Bronchial epithelial cell (primary cell): ENCODE measurements around the gene FSTL1. TPM values are rescaled to one million over a fixed set of nuclear protein-coding genes. Genes with fewer than 3 reads are reported as not detected.

Experiments used
- DNase-seq: peaks from one replicate; pipeline ENCODE4 v3.0.0-alpha.2; 2010; ENCODE audit warnings: low read depth
- FAIRE-seq: peaks from 2 replicates; lab custom pipeline; 2011; peaks lifted over from hg19 to GRCh38; lab: Jason Lieb, UNC
- H3K27me3 ChIP-seq: 2 replicates; pipeline ENCODE4 v1.5.1; 2011; ENCODE audit warnings: low read length; ENCODE audit not compliant: control insufficient read depth, insufficient read depth
- H3K36me3 ChIP-seq: 2 replicates; pipeline ENCODE4 v1.5.1; 2011; ENCODE audit warnings: low read length; ENCODE audit not compliant: control insufficient read depth, insufficient read depth
- H3K4me3 ChIP-seq: 2 replicates; pipeline ENCODE4 v1.5.1; 2011; ENCODE audit warnings: mild to moderate bottlenecking, low read depth, low read length, control low read depth
- total RNA-seq: library from RNA; depleted of rRNA; stranded (reverse); fragments of >200 nt; gene quantifications from 2 replicates; pipeline ENCODE4 v1.2.1, GENCODE V29; 2014
- TF ChIP-seq, protein P1 (sequence below): IDR thresholded peaks from 2 replicates; pipeline ENCODE4 v1.5.1; 2011; ENCODE audit warnings: mild to moderate bottlenecking, moderate library complexity, low read length, control low read depth, inconsistent platforms; ENCODE audit not compliant: insufficient read depth, severe bottlenecking

FSTL1 gene
- total RNA-seq, 1 donor from 2014 or later: 45.3 TPM

DNA sequence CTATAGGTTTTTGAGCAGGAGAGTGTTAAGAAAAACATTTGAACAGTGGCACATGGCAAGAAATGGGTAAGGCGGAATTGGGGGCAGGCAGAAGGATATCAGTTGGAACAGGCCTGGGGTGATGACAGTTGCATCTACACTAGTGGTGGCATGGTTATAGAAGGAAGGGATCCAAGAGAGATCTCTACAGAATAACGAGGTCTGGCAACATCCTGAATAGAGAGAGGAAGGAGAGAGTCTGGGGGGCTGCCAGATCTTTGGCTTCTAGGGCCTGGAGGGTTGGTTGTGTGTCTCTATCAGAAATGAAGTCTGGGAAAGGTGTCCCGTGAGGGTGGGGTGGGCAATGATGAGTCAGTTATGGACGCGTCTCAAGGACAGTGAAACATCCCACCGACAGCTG, 26.3 kb downstream of the FSTL1 start:
- Histone ChIP-seq H3K27me3 (no peaks in the 10 kb centered on the region), H3K36me3 (peaks cover 2% of the 10 kb centered on the region), H3K4me3 (no peak overlapping the region)
- no peak for DNase-seq
- TF ChIP-seq, protein P1, sequence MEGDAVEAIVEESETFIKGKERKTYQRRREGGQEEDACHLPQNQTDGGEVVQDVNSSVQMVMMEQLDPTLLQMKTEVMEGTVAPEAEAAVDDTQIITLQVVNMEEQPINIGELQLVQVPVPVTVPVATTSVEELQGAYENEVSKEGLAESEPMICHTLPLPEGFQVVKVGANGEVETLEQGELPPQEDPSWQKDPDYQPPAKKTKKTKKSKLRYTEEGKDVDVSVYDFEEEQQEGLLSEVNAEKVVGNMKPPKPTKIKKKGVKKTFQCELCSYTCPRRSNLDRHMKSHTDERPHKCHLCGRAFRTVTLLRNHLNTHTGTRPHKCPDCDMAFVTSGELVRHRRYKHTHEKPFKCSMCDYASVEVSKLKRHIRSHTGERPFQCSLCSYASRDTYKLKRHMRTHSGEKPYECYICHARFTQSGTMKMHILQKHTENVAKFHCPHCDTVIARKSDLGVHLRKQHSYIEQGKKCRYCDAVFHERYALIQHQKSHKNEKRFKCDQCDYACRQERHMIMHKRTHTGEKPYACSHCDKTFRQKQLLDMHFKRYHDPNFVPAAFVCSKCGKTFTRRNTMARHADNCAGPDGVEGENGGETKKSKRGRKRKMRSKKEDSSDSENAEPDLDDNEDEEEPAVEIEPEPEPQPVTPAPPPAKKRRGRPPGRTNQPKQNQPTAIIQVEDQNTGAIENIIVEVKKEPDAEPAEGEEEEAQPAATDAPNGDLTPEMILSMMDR: no peak
- no peak for FAIRE-seq

DNA sequence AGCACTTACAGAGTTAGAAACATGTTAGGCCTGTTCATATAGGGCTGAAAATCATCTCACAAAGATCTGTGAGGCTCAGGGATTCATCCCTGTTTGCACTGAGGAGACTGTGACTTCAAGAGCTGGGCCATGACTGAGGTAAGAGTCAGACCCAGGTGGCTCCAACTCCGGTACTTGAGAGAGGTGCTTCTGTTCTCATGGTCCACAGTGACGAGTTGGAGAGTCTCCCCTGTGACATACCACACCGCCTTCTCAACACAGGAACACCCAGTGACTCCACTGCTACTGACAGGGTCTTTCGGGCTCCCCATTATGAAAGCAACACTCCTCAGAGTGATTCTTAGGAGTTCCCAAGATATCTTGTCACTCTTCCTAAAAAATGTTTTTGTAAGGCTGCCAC, 27.4 kb downstream of the FSTL1 start:
- TF ChIP-seq, protein P1: no peak
- Histone ChIP-seq H3K27me3 (no peaks in the 10 kb centered on the region), H3K36me3 (peaks cover 2% of the 10 kb centered on the region), H3K4me3 (no peak overlapping the region)
- DNase-seq: no peak
- peak; percentile 18 for FAIRE-seq

DNA sequence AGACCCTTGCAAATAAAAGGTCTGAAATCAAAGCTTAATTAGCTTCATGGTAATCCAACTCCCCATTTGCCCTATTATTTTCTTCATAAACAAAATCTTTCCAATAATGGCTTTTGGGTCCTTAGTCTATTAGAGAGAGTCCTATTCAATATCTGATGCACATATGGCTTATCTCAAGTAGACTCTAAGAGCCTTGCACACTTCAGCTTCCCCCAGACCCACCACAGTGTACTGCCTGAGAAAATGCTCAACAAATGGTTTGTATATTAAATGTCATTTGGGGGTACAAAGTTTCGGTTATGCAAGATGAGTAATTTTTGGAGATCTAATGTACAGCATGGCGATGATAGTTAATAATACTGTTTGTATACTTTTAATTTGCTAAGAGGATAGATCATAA, 28.9 kb downstream of the FSTL1 start:
- no peaks in the 10 kb centered on the region for H3K27me3 ChIP-seq
- FAIRE-seq (no peak), DNase-seq (no peak)
- H3K4me3 ChIP-seq: no peak overlapping the region
- peaks cover 2% of the 10 kb centered on the region for H3K36me3 ChIP-seq
- TF ChIP-seq, protein P1: no peak

DNA sequence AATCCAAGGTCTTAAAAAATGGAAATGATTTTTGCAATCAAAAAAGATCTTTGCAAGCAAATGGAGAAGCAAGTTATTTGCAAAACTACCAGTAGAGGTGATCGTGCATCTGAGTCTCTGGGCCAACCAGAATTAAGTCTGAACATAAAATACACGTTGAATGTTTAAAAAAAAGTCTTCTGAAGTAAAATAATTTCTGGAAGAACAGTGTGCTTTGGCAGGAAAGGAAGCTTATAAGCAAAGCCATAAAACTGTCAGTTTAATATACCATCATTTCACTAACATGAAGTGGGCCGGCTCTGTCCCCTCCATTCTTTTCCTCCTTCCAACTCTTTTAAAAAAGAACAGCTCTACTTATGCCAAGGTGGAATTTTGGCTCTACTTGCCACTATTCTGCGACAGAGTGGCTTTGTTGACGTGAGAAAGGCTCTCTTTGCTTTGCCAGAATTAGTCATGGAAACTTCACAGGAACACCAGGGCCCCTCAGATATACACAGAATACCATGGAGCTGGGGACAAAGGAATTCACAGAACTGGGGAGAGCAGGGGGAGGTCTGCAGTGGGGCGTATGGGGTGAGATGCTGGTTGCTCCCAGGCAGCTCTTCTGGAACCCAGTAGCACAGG, 29.8 kb downstream of the FSTL1 start:
- no peaks in the 10 kb centered on the region for H3K27me3 ChIP-seq
- TF ChIP-seq, protein P1: peak; percentile 6
- H3K4me3 ChIP-seq: no peak overlapping the region
- DNase-seq: peak; percentile 12
- no peak for FAIRE-seq
- H3K36me3 ChIP-seq: peaks cover 2% of the 10 kb centered on the region

DNA sequence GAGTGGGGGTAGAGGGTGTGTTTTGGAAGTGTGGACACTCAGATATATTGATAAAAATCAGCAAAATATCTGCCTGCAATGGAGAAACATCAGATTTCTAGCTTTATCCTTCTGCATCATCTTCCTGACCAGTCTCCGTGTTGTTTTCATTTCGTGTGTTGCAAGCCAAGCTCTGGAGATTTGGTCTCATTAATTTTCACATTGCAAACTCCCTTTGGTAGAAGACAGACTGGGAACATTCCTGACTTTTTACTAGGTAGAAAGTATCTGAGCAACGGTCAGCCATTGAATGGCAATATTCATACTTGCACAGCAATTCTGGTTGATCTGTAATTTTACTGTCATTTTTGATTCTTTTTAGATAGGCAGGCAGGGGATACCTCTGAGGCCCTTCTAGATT, 30.4 kb downstream of the FSTL1 start:
- Histone ChIP-seq H3K36me3 (peaks cover 3% of the 10 kb centered on the region), H3K4me3 (no peak overlapping the region), H3K27me3 (no peaks in the 10 kb centered on the region)
- no peak for DNase-seq
- TF ChIP-seq, protein P1: no peak
- no peak for FAIRE-seq

DNA sequence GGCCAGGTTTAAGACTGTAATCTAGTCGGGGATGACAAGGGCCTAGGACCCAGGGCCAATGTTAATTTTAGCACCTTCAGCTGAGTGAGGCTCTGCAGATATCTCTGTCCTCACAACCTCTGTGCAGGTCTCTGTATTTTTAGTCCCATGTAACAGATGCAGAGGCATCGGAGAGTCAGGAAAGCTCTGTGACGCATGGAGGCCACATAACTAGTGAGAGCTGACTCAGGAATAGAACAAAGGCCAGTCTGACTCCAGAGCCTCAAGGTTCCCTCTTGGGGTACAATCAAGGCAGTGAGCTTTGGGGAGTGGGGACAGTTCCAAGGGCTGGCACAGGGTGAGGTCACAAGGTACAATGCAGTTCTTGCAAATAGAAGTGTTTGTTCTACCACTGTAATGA, 31.0 kb downstream of the FSTL1 start:
- FAIRE-seq (no peak), DNase-seq (no peak)
- H3K27me3 ChIP-seq: no peaks in the 10 kb centered on the region
- TF ChIP-seq, protein P1: no peak
- H3K4me3 ChIP-seq: no peak overlapping the region
- peaks cover 3% of the 10 kb centered on the region for H3K36me3 ChIP-seq
